ENCODE results near the gene ADAMTS18.
"Not testable (repeated sequence)": the region's sequence is repeated elsewhere in the genome, so short reads cannot be mapped to it uniquely, and the experiment has no call there.

Gene ADAMTS18

GRCh38 chr16:77276661-77277060, 158.2 kb downstream of the ADAMTS18 start:
- DNase-seq (ENCODE audit: extremely low read depth, low read depth) = no peak
- no peak for TF ChIP-seq CTCF (IDR thresholded peaks at IDR 0.05; ENCODE audit: low read depth, low read length, missing control alignments)
- no peak overlapping the region for H3K4me3 ChIP-seq (replicated peaks; ENCODE audit: low read depth, low read length)

GRCh38 chr16:77275303-77275702, 159.5 kb downstream of the ADAMTS18 start:
- not testable (repeated sequence) for DNase-seq (ENCODE audit: extremely low read depth, low read depth); H3K4me3 ChIP-seq (replicated peaks; ENCODE audit: low read depth, low read length)

- DNase-seq (ENCODE audit: extremely low read depth, low read depth) = no peak
- no peak overlapping the region for H3K4me3 ChIP-seq (replicated peaks; ENCODE audit: low read depth, low read length)
- TF ChIP-seq CTCF (IDR thresholded peaks at IDR 0.05; ENCODE audit: low read depth, low read length, missing control alignments) = no peak
These were observed 161.0 kb downstream of the ADAMTS18 start for GRCh38 chr16:77273815-77274214.

GRCh38 chr16:77271532-77272426, 163.1 kb downstream of the ADAMTS18 start:
- TF ChIP-seq CTCF (IDR thresholded peaks at IDR 0.05; ENCODE audit: low read depth, low read length, missing control alignments) = no peak
- no peak overlapping the region for H3K4me3 ChIP-seq (replicated peaks; ENCODE audit: low read depth, low read length)
- no peak for DNase-seq (ENCODE audit: extremely low read depth, low read depth)

GRCh38 chr16:77266185-77266584, 168.6 kb downstream of the ADAMTS18 start:
- not testable (repeated sequence) for H3K4me3 ChIP-seq (replicated peaks; ENCODE audit: low read depth, low read length); DNase-seq (ENCODE audit: extremely low read depth, low read depth)

GRCh38 chr16:77262971-77263370, 171.9 kb downstream of the ADAMTS18 start:
- H3K4me3 ChIP-seq (replicated peaks; ENCODE audit: low read depth, low read length) = no peak overlapping the region
- TF ChIP-seq CTCF (IDR thresholded peaks at IDR 0.05; ENCODE audit: low read depth, low read length, missing control alignments) = no peak
- no peak for DNase-seq (ENCODE audit: extremely low read depth, low read depth)

GRCh38 chr16:77250400-77250799, 184.4 kb downstream of the ADAMTS18 start:
- no peak for TF ChIP-seq CTCF (IDR thresholded peaks at IDR 0.05; ENCODE audit: low read depth, low read length, missing control alignments)
- no peak overlapping the region for H3K4me3 ChIP-seq (replicated peaks; ENCODE audit: low read depth, low read length)
- DNase-seq (ENCODE audit: extremely low read depth, low read depth) = no peak

GRCh38 chr16:77246150-77246549, 188.7 kb downstream of the ADAMTS18 start:
- H3K4me3 ChIP-seq (replicated peaks; ENCODE audit: low read depth, low read length) = no peak overlapping the region
- DNase-seq (ENCODE audit: extremely low read depth, low read depth) = no peak
- no peak for TF ChIP-seq CTCF (IDR thresholded peaks at IDR 0.05; ENCODE audit: low read depth, low read length, missing control alignments)

- H3K4me3 ChIP-seq (replicated peaks; ENCODE audit: low read depth, low read length); DNase-seq (ENCODE audit: extremely low read depth, low read depth): not testable (repeated sequence)
These were observed 192.4 kb downstream of the ADAMTS18 start for GRCh38 chr16:77242471-77242870.
